Progenitor cell of endocrine pancreas (in vitro differentiated cells): ENCODE data around the gene NCOA1. TPM values are rescaled to one million over a fixed set of nuclear protein-coding genes. Genes with fewer than 3 reads are reported as not detected.

Experiments used
- DNase-seq: peaks from one replicate; pipeline ENCODE4 v3.0.0; 2021; ENCODE audit warnings: low spot score; ENCODE audit not compliant: unreplicated experiment
- H3K27ac Mint-ChIP-seq: 2 replicates; pipeline ENCODE4 v1.8.0; 2021; ENCODE audit warnings: mild to moderate bottlenecking, moderate library complexity, mixed read lengths
- H3K27me3 Mint-ChIP-seq: 2 replicates; pipeline ENCODE4 v1.8.0; 2021; ENCODE audit warnings: mixed read lengths
- H3K36me3 Mint-ChIP-seq: 2 replicates; pipeline ENCODE4 v1.8.0; 2022; ENCODE audit warnings: mixed read lengths; ENCODE audit not compliant: insufficient read depth
- H3K4me1 Mint-ChIP-seq: 2 replicates; pipeline ENCODE4 v1.8.0; 2021; ENCODE audit warnings: low read depth, mixed read lengths
- H3K4me3 Mint-ChIP-seq: 2 replicates; pipeline ENCODE4 v1.8.0; 2021; ENCODE audit warnings: low read depth, mild to moderate bottlenecking, moderate library complexity, mixed read lengths
- H3K9me3 Mint-ChIP-seq: 2 replicates; pipeline ENCODE4 v1.8.0; 2021; ENCODE audit warnings: low read depth, mixed read lengths
- total RNA-seq: library from RNA; stranded (reverse); gene quantifications from 2 replicates; pipeline ENCODE4 v1.2.1, GENCODE V29; 2021
- TF ChIP-seq, protein P1 (sequence below): fragments of 200-600 bp; sonication (generic); IDR thresholded peaks from one replicate; pipeline ENCODE4 v1.5.0; 2021; ENCODE audit warnings: antibody characterized with exemption, mild to moderate bottlenecking; ENCODE audit not compliant: unreplicated experiment

Gene NCOA1
- total RNA-seq, 1 donor from 2014 or later, result 32.3 TPM

GRCh38 chr2:24469148-24469650 lies 21.9 kb upstream of the NCOA1 start:
- TF ChIP-seq, protein P1, sequence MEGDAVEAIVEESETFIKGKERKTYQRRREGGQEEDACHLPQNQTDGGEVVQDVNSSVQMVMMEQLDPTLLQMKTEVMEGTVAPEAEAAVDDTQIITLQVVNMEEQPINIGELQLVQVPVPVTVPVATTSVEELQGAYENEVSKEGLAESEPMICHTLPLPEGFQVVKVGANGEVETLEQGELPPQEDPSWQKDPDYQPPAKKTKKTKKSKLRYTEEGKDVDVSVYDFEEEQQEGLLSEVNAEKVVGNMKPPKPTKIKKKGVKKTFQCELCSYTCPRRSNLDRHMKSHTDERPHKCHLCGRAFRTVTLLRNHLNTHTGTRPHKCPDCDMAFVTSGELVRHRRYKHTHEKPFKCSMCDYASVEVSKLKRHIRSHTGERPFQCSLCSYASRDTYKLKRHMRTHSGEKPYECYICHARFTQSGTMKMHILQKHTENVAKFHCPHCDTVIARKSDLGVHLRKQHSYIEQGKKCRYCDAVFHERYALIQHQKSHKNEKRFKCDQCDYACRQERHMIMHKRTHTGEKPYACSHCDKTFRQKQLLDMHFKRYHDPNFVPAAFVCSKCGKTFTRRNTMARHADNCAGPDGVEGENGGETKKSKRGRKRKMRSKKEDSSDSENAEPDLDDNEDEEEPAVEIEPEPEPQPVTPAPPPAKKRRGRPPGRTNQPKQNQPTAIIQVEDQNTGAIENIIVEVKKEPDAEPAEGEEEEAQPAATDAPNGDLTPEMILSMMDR, result no peak
- Mint-ChIP-seq H3K9me3 (no peaks in the 10 kb centered on the region), H3K4me1 (peaks cover 4% of the 10 kb centered on the region), H3K27me3 (no peaks in the 10 kb centered on the region), H3K27ac (no peak overlapping the region), H3K4me3 (no peak overlapping the region), H3K36me3 (no peaks in the 10 kb centered on the region)
- no peak for DNase-seq

DNA sequence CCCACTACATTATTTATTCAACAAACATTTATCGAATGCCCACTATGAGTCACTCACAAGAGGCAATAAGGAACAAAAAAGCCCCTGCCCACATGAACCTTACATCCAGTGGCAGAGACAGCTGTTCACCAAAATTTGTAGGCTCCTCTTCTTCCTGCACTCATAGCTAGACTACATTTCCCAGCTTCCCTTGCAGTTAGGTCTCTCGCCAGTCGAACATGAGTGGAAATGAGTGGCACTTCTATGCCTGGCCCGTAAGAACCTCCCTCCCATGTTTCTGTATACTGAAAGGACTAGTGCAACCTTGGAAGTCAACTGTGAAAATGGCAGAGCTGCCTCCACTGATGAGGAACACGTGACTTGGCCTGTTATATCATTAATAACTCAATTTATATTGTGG lies 19.4 kb upstream of the NCOA1 start:
- H3K27ac Mint-ChIP-seq, result no peak overlapping the region
- peaks cover 4% of the 10 kb centered on the region for H3K4me1 Mint-ChIP-seq
- no peaks in the 10 kb centered on the region for H3K36me3 Mint-ChIP-seq
- H3K27me3 Mint-ChIP-seq, result no peaks in the 10 kb centered on the region
- no peak for DNase-seq
- H3K9me3 Mint-ChIP-seq, result no peaks in the 10 kb centered on the region
- TF ChIP-seq, protein P1, result no peak
- H3K4me3 Mint-ChIP-seq, result no peak overlapping the region

DNA sequence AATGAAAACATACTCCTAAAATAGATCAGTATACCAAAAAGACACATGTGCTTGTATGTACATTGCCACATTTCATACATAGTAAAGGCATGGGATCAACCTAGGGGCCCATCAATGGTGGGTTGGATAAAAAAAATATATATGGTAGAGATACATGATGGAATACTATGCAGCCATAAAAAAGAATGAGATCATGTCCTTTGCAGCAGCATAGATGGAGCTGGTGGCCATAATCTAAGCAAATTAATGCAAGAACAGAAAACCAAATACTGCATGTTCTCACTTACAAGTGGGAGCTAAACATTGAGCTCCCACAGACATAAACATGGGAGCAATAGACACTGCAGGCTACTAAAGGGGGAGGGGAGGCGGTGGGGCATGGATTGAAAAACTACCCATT lies 18.6 kb upstream of the NCOA1 start:
- Mint-ChIP-seq H3K27ac (no peak overlapping the region), H3K9me3 (no peaks in the 10 kb centered on the region), H3K4me1 (no peaks in the 10 kb centered on the region), H3K36me3 (no peaks in the 10 kb centered on the region), H3K4me3 (no peak overlapping the region), H3K27me3 (no peaks in the 10 kb centered on the region)
- TF ChIP-seq, protein P1, result no peak
- DNase-seq, result no peak

- Mint-ChIP-seq H3K4me3 (no peak overlapping the region), H3K4me1 (no peaks in the 10 kb centered on the region), H3K27ac (no peak overlapping the region), H3K27me3 (no peaks in the 10 kb centered on the region), H3K9me3 (no peaks in the 10 kb centered on the region), H3K36me3 (no peaks in the 10 kb centered on the region)
- no peak for DNase-seq
- TF ChIP-seq, protein P1, result no peak
These were observed 17.4 kb upstream of the NCOA1 start for GRCh38 chr2:24473626-24474025.

DNA sequence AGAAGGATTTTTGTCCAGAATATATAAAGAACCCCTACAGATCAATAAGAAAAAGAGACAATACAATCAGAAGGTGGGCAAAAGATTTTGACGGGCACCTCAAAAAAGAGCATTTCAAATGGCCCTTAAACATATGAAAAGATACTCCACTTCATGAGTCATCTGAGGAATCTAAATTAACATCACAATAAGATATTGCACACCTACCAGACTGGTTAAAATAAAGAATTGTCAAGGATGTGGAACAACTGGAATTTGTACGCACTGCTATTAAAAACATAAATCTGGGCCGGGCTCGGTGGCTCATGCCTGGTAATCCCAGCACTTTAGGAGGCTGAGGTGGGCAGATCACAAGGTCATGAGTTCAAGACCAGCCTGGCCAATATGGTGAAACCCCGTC lies 17.0 kb upstream of the NCOA1 start:
- no peaks in the 10 kb centered on the region for H3K9me3 Mint-ChIP-seq

More for the DNA sequence above, 17.0 kb upstream of the NCOA1 start:
- Mint-ChIP-seq H3K4me1 (no peaks in the 10 kb centered on the region), H3K27me3 (no peaks in the 10 kb centered on the region), H3K27ac (no peak overlapping the region), H3K4me3 (no peak overlapping the region), H3K36me3 (no peaks in the 10 kb centered on the region)
- TF ChIP-seq, protein P1, result no peak
- DNase-seq, result no peak
